Astrocyte of the cerebellum (primary cell): ENCODE measurements around the gene BCORL1.

Source experiments
- DNase-seq: peaks from one replicate; pipeline ENCODE4 v3.0.0-alpha.2; 2011; ENCODE audit warnings: low read depth
- H3K4me3 ChIP-seq: 2 replicates; pipeline ENCODE4 v1.5.1; 2011; ENCODE audit warnings: mild to moderate bottlenecking, low read depth, low read length, moderate library complexity
- in situ Hi-C: cut with HindIII; loops from 2 replicates; pipeline ENCODE4 v1.10.0; 2017; ENCODE audit warnings: low sequenced_read_pairs
- TF ChIP-seq, protein P1 (sequence below): IDR thresholded peaks from 2 replicates; pipeline ENCODE4 v1.5.1; 2012; ENCODE audit warnings: low read length, low read depth, moderate library complexity, mild to moderate bottlenecking; ENCODE audit errors: missing control alignments

The BCORL1 gene

DNA sequence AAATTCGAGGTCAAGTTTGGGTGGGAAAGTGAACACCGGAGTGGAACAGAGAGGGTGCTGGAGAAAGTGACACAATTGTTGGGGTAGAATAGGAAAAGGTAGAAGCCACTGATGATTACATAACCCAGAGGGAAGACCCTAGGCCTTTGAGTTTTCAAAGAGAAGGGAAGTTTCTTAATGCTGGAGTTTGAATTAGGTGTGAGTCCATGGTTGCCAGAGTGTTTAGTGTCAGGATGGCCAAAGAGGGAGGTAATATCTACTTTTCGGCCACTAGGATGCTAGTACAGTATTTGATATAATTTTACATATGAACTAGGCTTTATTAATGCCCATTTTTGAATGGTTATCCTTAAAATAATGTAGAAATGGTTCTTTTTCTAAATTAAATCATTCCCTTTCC, 5.4 kb downstream of the BCORL1 start:
- DNase-seq, result no peak
- in situ Hi-C loops, result no loop called here
- H3K4me3 ChIP-seq, result no peak overlapping the region
- TF ChIP-seq, protein P1, sequence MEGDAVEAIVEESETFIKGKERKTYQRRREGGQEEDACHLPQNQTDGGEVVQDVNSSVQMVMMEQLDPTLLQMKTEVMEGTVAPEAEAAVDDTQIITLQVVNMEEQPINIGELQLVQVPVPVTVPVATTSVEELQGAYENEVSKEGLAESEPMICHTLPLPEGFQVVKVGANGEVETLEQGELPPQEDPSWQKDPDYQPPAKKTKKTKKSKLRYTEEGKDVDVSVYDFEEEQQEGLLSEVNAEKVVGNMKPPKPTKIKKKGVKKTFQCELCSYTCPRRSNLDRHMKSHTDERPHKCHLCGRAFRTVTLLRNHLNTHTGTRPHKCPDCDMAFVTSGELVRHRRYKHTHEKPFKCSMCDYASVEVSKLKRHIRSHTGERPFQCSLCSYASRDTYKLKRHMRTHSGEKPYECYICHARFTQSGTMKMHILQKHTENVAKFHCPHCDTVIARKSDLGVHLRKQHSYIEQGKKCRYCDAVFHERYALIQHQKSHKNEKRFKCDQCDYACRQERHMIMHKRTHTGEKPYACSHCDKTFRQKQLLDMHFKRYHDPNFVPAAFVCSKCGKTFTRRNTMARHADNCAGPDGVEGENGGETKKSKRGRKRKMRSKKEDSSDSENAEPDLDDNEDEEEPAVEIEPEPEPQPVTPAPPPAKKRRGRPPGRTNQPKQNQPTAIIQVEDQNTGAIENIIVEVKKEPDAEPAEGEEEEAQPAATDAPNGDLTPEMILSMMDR, result no peak

DNA sequence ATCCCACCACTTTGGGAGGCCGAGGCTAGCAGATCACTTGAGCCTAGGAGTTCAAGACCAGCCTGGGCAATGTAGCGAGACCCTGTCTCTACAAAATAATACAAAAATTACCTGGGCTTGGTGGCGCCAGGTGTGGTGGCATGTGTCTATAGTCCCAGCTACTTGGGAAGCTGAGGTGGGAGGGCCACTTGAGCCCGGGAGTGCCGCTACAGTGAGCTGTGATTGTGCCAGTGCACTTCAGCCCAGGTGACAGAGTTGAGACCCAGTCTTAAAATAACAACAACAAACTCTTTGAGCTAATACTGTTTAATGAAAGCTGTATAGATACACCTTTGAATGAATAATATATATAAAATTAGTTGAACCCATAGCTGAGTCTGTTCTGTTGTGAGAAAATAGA, 9.7 kb downstream of the BCORL1 start:
- in situ Hi-C loops, result no loop called here
- no peak for DNase-seq
- H3K4me3 ChIP-seq, result no peak overlapping the region
- TF ChIP-seq, protein P1, result no peak

DNA sequence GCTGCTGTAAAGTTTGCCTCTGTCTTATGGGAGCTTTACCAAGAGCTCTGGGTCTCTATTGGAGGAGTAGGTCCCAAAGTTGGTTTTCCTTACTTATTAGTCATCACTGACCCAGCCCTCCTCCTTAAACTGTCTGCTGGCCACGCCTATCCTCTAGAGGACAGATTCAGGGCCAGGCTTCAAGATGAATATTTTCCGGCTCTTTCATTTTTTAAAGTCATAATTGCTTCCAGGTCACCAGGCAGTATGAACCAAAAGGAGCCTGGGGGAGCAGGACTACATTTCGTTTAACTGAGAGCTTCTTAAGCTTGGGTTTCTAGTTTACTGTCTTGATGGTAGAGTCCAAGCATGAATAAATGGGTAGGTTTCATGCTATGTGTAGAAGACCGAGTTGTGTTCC, 13.7 kb downstream of the BCORL1 start:
- TF ChIP-seq, protein P1, result no peak
- in situ Hi-C loops, result no loop called here
- no peak overlapping the region for H3K4me3 ChIP-seq
- no peak for DNase-seq

DNA sequence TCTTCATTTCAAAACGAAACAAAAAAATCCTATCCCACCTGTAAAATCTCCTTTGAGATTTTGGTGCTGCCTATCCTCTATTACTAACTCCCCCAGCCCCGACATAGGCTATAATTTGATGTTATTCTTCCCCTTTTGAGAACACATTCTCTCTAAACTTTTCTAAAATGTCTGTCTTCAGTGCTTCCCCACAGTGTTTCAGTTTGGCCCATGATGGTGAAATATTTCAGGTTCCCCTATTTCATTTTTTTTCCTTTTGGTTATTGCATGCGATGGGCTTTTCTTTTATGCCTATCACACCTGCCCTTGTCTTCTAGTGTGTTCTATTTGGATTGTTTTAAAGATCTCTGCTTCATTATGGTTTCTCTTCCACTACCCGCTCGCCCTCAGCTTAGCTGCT, 14.7 kb downstream of the BCORL1 start:
- no peak for DNase-seq
- TF ChIP-seq, protein P1, result no peak
- no peak overlapping the region for H3K4me3 ChIP-seq
- in situ Hi-C loops, result no loop called here

DNA sequence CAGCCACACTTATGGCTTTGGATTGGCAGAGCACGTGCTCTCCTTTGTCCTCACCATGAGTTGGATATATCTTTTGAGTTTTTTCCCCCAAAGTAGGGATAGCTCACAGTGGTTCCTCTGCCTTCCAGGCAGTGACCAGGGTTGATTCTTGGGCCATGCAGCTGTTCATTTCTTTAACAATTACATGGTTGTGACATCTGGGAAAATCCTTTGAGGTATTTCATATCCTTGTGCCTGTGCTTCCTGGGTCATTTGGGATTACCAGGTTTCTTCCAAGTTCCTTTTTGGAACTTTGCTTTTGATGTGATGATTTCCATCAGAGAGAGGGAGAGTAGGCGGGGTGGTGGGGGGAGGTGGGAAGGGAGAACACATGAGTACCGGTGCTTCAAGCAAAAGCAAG, 15.6 kb downstream of the BCORL1 start:
- in situ Hi-C loops, result no loop called here
- TF ChIP-seq, protein P1, result no peak
- no peak overlapping the region for H3K4me3 ChIP-seq
- DNase-seq, result no peak

DNA sequence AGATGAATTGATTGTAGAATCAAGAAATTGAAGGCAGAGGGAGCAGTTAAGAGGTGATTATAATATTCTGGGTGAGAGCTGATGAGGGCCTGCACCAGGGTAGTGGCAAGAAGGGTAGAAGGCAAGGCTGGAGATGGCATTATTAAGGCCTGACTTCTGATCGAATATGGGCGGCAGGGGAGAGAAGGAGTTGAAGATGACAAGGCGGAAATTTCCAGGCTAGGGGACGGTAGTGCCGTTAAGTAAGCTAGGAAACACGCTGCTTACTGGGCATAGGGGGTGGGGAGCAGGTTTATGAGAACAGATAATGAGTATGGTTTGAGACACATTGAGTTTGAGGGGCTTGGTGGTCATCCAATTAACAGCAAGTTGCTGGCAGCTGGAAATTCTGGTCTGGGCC, 19.5 kb downstream of the BCORL1 start:
- no peak for DNase-seq
- TF ChIP-seq, protein P1, result no peak
- in situ Hi-C loops, result no loop called here
- H3K4me3 ChIP-seq, result no peak overlapping the region

DNA sequence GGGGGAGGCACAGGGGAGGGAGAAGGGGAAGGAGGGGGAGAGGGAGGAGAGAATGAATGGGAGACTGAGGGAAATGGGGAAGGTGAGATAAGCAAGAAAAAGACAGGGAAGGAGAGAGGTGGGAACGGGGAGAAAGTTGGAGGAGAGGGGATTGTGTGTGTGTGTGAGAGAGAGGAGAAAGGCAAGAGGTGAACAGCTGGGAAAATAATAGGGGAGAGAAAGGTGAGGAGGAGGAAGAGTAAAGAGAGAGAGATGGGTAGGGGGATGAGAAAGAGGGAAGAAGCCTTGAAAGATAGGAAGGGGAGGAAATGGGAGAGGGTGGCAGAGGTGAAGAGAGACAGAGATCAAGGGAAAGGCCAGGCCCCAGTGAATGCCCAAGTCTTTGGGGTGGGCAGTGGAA, 20.1 kb downstream of the BCORL1 start:
- in situ Hi-C loops, result no loop called here
- TF ChIP-seq, protein P1, result no peak
- no peak for DNase-seq
- H3K4me3 ChIP-seq, result no peak overlapping the region
